HG02610 (cell line): ENCODE results near the gene NFKBIZ.
A peak's percentile ranks its signal among the peaks of the same experiment; 100 is the strongest.

ENCODE experiments used
- ATAC-seq: cut with Tn5 transposase; IDR thresholded peaks from one replicate; pipeline ENCODE4 v1.9.1; 2021; ENCODE audit warnings: mild to moderate bottlenecking, moderate library complexity; ENCODE audit not compliant: unreplicated experiment

The NFKBIZ gene, protein sequence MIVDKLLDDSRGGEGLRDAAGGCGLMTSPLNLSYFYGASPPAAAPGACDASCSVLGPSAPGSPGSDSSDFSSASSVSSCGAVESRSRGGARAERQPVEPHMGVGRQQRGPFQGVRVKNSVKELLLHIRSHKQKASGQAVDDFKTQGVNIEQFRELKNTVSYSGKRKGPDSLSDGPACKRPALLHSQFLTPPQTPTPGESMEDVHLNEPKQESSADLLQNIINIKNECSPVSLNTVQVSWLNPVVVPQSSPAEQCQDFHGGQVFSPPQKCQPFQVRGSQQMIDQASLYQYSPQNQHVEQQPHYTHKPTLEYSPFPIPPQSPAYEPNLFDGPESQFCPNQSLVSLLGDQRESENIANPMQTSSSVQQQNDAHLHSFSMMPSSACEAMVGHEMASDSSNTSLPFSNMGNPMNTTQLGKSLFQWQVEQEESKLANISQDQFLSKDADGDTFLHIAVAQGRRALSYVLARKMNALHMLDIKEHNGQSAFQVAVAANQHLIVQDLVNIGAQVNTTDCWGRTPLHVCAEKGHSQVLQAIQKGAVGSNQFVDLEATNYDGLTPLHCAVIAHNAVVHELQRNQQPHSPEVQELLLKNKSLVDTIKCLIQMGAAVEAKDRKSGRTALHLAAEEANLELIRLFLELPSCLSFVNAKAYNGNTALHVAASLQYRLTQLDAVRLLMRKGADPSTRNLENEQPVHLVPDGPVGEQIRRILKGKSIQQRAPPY

GRCh38 chr3:101848754-101849713 is at the start of gene NFKBIZ:
TSS of gene NFKBIZ (plus strand) at chr3:101849514. CDS start at chr3:101849629, 115 bp downstream.
- ATAC-seq, result peak; percentile 78

DNA sequence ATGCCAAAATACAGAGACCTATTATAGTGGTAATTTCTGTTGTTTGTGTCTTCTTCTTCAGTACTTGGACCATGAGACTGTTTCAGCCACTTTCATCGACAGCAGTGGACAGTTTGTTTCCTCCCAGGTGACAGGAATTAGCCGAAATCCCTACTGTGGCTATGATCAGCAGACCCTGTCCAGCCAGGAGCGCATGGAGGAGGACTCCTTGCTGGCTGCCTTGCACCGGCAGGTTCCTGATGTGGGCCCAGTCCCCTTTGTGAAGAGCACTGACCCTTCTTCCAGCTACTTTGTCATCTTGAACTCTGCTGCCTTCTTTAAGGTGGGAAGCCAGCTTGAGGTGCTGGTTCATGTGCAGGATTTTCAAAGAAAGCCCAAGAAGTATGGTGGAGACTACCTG is 48.1 kb upstream of the NFKBIZ start:
- no peak for ATAC-seq

GRCh38 chr3:101802179-101802578 is 47.1 kb upstream of the NFKBIZ start:
- no peak for ATAC-seq

DNA sequence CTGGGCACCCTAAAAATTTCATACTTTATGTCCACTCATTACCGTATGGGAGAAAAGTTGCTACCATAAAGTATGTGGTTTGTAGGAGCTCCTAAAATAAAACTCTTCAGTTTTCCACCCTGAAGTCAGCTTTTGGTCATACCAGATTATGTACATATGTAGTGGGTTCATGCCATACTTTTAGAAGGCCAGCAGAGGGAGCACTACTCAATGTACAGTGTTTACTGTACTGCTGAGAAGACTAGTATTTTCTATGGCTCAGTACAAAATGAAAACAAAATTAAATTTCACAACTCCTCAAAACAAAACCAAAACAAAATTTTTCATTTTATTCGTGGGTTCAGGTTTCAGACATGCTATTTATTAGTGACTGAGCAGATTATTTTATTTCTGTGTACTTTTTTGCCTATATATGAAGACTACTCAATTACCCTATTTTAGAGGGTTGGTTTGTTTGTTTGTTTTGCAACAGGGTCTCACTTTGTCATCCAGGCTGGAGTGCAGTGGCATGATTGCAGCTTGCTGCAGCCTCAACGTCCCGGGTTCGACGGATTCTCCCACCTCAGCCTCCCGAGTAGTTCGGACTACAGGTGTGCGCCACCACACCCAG is 46.0 kb upstream of the NFKBIZ start:
- ATAC-seq, result peak; percentile 91

- no peak for ATAC-seq
Measured at GRCh38 chr3:101803939-101804338, 45.4 kb upstream of the NFKBIZ start.

- no peak for ATAC-seq
Measured at GRCh38 chr3:101806491-101806890, 42.8 kb upstream of the NFKBIZ start.

DNA sequence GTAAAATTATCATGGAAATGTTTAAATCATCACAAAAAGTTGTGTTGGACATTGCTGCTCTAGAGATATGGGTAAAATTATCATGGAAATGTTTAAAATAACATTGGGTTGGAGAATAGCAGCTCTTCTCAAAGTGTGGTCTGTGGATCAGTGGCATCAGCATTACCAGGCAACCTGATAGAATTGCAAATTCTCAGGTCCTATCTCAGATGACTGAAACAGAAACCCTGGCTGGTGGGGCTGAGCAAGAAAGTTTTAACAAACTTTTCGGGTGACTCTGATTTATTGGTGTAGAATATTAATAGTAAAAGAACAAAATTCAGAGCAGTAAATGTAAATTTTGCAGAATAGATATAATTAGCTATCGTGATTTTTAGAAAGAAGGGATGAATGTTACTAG is 41.4 kb upstream of the NFKBIZ start:
- peak; percentile 74 for ATAC-seq

GRCh38 chr3:101809178-101810021 is 39.9 kb upstream of the NFKBIZ start:
- no peak for ATAC-seq

GRCh38 chr3:101810022-101810418 is 39.3 kb upstream of the NFKBIZ start:
- no peak for ATAC-seq

GRCh38 chr3:101811875-101812274 is 37.4 kb upstream of the NFKBIZ start:
- no peak for ATAC-seq

GRCh38 chr3:101812895-101813294 is 36.4 kb upstream of the NFKBIZ start:
- ATAC-seq, result no peak

GRCh38 chr3:101813817-101814440 is 35.4 kb upstream of the NFKBIZ start:
- no peak for ATAC-seq

- ATAC-seq, result peak; percentile 36
Measured at GRCh38 chr3:101814835-101815234, 34.5 kb upstream of the NFKBIZ start.

GRCh38 chr3:101816215-101817149 is 32.8 kb upstream of the NFKBIZ start:
- ATAC-seq, result no peak

DNA sequence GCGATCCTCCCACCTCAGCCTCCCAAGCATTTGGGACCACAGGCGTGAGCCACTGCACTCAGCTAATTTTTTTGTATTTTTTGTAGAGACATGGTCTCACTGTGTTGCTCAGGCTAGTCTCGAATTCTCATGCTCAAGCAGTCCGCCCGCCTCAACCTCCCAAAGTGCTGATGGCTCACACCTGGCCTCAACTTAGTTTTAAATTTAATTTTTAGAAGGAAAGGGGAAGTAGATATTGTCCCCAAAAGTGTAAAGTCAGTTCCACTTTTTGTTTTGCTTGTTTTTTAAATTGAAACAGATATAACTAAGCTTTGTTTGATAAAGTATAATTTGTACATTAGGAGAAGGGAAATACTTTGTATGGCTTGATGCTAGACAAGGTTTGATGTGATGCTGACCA is 31.3 kb upstream of the NFKBIZ start:
- ATAC-seq, result no peak

DNA sequence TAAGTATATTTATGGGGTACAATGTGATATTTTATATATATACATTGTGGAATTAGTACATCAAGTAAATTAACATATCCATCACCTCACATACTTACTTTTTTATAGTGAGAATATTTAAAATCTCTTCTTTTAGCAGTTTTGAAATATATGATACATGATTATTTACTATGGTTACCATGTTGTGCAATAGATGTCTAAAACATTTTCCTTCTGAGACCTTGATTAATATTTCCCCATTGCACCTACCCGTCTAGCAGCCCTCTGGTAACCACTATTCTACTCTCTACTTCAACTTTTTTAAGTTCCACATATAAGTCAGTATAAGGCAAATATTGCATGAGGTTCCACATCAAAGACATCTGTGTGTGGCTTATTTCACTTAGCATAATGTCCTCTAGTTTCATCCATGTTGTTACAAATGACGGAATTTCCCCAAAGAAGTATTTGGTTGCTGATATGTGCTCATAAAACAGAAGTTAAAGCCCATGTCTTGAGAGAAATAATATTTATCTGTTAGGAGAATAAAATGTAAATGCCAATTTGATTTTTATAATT is 29.6 kb upstream of the NFKBIZ start:
- ATAC-seq, result peak; percentile 88

GRCh38 chr3:101821503-101821902 is 27.8 kb upstream of the NFKBIZ start:
- no peak for ATAC-seq

DNA sequence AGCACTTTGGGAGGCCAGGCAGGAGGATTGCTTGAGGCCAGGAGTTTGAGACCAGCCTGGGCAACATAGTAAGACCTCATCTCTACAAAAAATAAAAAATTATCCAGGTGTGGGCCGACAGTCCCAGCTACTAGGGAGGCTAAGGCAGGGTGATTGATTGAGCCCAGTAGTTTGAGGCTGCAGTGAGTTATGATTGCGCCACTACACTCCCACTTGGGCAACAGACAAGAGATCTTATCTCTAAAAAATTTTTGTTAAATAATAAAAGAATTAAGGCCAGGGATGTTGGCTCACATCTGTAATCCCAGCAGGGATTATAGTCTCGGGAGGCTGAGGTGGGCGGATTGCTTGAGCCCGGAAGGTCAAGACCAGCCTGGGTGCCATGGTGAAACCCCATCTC is 25.8 kb upstream of the NFKBIZ start:
- no peak for ATAC-seq
